ENCODE measurements around the gene CFAP44.

GRCh38 chr3:113461488-113461887 lies 20.2 kb upstream of the CFAP44 start:
- no peak for TF ChIP-seq CTCF (IDR thresholded peaks at IDR 0.05; ENCODE audit: poor library complexity)
- TF ChIP-seq EZH2 (IDR thresholded peaks at IDR 0.05; ENCODE audit: borderline replicate concordance): no peak
- TF ChIP-seq EZH2phosphoT487 (IDR thresholded peaks at IDR 0.05; ENCODE audit: low read depth, severe bottlenecking, unreplicated experiment): no peak
